OCI-LY7 (cell line): Measurements from ENCODE around the gene NEK4.

Experiments used
- EZH2phosphoT487 ChIP-seq: fragments of 200-600 bp; sonication (generic); IDR thresholded peaks from 2 replicates; pipeline ENCODE4 v1.6.1; 2018; ENCODE audit warnings: low read depth, borderline replicate concordance, mild to moderate bottlenecking, mixed run types, antibody characterized with exemption, low read length, moderate library complexity, mixed read lengths
- TF ChIP-seq, protein P1 (sequence below): fragments of 200-600 bp; sonication (generic); conservative IDR thresholded peaks from 2 replicates; pipeline ENCODE4 v1.5.1; 2014; ENCODE audit warnings: mild to moderate bottlenecking, antibody characterized with exemption, low read length, moderate library complexity, mixed read lengths

DNA sequence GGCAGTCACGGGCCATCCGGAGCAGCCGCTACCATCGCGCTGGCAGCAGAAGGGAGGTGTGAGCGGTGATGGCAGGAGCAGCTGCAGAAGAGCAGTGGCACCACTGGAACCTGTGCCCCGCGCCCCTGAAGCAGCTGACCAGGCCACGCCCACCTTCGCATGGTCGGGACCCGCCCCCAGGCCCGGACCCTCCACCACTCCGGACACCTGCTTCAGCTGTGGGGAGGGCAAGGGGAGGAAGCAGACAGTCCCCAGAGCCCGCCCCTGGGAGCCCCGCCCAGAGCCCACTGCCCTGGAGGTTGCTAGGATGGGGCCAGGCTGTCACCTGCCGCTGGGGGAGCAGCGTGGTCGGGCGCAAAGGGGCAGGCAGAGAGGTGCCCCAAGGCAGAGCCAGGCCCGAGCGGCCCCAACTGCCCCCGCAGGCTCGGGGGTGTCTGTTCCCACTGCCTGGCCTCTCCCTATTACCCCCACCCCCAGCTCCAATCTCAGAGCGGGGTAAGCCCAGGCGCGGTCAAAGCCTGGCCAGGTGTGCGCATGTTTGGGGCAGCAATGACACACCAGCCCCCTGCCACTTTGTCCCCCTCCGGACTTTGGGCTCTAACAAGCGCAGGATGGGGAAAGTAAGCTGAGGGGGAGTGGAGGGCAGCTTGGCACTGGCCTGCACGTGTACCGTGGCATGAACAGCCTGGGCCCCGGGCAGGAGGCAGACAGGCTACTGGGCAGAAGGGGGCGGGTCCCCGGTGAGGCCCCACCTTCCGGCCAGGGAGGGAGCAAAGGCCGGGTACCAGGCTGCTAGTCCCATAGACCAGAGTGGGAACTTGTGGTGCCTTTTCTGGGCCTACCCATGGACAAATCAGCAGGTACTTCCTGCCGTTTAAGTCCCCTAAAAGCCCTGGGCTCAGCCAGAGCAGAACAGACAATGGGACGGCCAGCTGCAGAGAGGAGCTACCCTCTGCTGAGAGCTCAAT is 56.1 kb downstream of the NEK4 start:
- TF ChIP-seq, protein P1, sequence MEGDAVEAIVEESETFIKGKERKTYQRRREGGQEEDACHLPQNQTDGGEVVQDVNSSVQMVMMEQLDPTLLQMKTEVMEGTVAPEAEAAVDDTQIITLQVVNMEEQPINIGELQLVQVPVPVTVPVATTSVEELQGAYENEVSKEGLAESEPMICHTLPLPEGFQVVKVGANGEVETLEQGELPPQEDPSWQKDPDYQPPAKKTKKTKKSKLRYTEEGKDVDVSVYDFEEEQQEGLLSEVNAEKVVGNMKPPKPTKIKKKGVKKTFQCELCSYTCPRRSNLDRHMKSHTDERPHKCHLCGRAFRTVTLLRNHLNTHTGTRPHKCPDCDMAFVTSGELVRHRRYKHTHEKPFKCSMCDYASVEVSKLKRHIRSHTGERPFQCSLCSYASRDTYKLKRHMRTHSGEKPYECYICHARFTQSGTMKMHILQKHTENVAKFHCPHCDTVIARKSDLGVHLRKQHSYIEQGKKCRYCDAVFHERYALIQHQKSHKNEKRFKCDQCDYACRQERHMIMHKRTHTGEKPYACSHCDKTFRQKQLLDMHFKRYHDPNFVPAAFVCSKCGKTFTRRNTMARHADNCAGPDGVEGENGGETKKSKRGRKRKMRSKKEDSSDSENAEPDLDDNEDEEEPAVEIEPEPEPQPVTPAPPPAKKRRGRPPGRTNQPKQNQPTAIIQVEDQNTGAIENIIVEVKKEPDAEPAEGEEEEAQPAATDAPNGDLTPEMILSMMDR, result no peak
- TF ChIP-seq EZH2phosphoT487, result no peak
